Measurements from ENCODE around the gene FOXA3. TPM values are rescaled to one million over a fixed set of nuclear protein-coding genes. Genes with fewer than 3 reads are reported as not detected.

FOXA3 gene
- total and polyA plus RNA-seq, 8 donors = 7.6 to 65.8 (median 18.9) TPM

GRCh38 chr19:45854167-45854778 is 9.9 kb upstream of the FOXA3 start:
- Histone ChIP-seq H3K4me3 (no peak overlapping the region), H3K9me3 (no peaks in the 10 kb centered on the region), H3K4me1 (no peaks in the 10 kb centered on the region), H3K27ac (no peak overlapping the region), H3K36me3 (peaks cover 52 to 91% (median 90%) of the 10 kb centered on the region in 4 donors), H3K27me3 (no peaks in the 10 kb centered on the region)
- intact Hi-C loops (cut with DNase I; ENCODE audit: low total_unique reads) = no loop called here
- TF ChIP-seq EP300 (IDR thresholded peaks at IDR 0.05) = no peak
- WGBS, 5 donors = 89 to 97% (median 95%) methylated on average over 15 to 16 of the region's 16 CpGs
- DNase-seq = no peak

- TF ChIP-seq CTCF (IDR thresholded peaks at IDR 0.05) = no peak
- no peak for TF ChIP-seq POLR2AphosphoS5 (IDR thresholded peaks at IDR 0.05)
- no peak for TF ChIP-seq EP300 (IDR thresholded peaks at IDR 0.05)
- TF ChIP-seq POLR2A (IDR thresholded peaks at IDR 0.05) = no peak
- H3K27me3 ChIP-seq = peaks cover 0 to 22% (median 9%) of the 10 kb centered on the region in 3 donors
- H3K36me3 ChIP-seq = peaks cover 15 to 47% (median 37%) of the 10 kb centered on the region in 4 donors
- peak overlapping the region in 1 of 4 donors; percentile 97 for H3K4me3 ChIP-seq
- WGBS, 5 donors = 70 to 82% (median 76%) methylated on average over 15 of the region's 15 CpGs
- peaks cover 24 to 40% (median 33%) of the 10 kb centered on the region in 4 donors for H3K4me1 ChIP-seq
- peak overlapping the region in 1 of 5 donors; percentile 96 for H3K27ac ChIP-seq
- no peak for DNase-seq
- intact Hi-C loops (cut with DNase I; ENCODE audit: low total_unique reads) = no loop called here
- no peaks in the 10 kb centered on the region for H3K9me3 ChIP-seq
Measured at GRCh38 chr19:45860359-45861259, 3.5 kb upstream of the FOXA3 start.

- H3K27ac ChIP-seq = peak overlapping the region; percentile 91 to 96 (median 93)
- H3K4me1 ChIP-seq = peaks cover 24 to 40% (median 33%) of the 10 kb centered on the region in 4 donors
- H3K27me3 ChIP-seq = peaks cover 0 to 34% (median 9%) of the 10 kb centered on the region in 3 donors
- H3K4me3 ChIP-seq = peak overlapping the region; percentile 75 to 97 (median 90)
- H3K9me3 ChIP-seq = no peaks in the 10 kb centered on the region
- intact Hi-C loops (cut with DNase I; ENCODE audit: low total_unique reads) = no loop called here
- 0 to 1% (median 1%) methylated on average over 11 of the region's 11 CpGs for WGBS, 5 donors
- H3K36me3 ChIP-seq = peaks cover 15 to 33% (median 24%) of the 10 kb centered on the region in 4 donors
- TF ChIP-seq CTCF (IDR thresholded peaks at IDR 0.05) (no peak), POLR2AphosphoS5 (IDR thresholded peaks at IDR 0.05) (no peak), EP300 (IDR thresholded peaks at IDR 0.05) (no peak), POLR2A (IDR thresholded peaks at IDR 0.05) (no peak)
- DNase-seq = no peak
Measured at GRCh38 chr19:45862271-45862563, 1.9 kb upstream of the FOXA3 start.

- DNase-seq = peak; percentile 99 to 100
- intact Hi-C loops (cut with DNase I; ENCODE audit: low total_unique reads) = no loop called here
- WGBS, 5 donors = 0 to 1% (median 1%) methylated on average over 42 to 65 of the region's 65 CpGs
- H3K27ac ChIP-seq = peak within 1 kb of the TSS; percentile 92 to 96 (median 93)
- H3K27me3 ChIP-seq = peaks cover 0 to 34% (median 9%) of the 10 kb centered on the region in 3 donors
- H3K4me1 ChIP-seq = peaks cover 24 to 43% (median 34%) of the 10 kb centered on the region in 4 donors
- TF ChIP-seq EP300 (IDR thresholded peaks at IDR 0.05) (no peak), POLR2AphosphoS5 (IDR thresholded peaks at IDR 0.05) (peak; percentile 68 to 96 (median 88)), CTCF (IDR thresholded peaks at IDR 0.05) (peak in 1 of 7 experiments; percentile 11), POLR2A (IDR thresholded peaks at IDR 0.05) (no peak)
- peaks cover 15 to 33% (median 24%) of the 10 kb centered on the region in 4 donors for H3K36me3 ChIP-seq
- no peaks in the 10 kb centered on the region for H3K9me3 ChIP-seq
- peak within 1 kb of the TSS; percentile 75 to 97 (median 90) for H3K4me3 ChIP-seq
Measured at GRCh38 chr19:45862564-45863334, 1.4 kb upstream of the FOXA3 start, which contains the start of gene SYMPK. Gene SYMPK, minus strand, starts transcription at chr19:45863147. Its CDS starts 8,652 bp downstream, at chr19:45854495.
